OCI-LY3 (cell line): ENCODE results near the gene TCF3.

Experiments used
- CTCF ChIP-seq: fragments of 200-600, 300-600 bp; sonication (generic); IDR thresholded peaks from 2 replicates; pipeline ENCODE4 v1.5.1; 2014; ENCODE audit warnings: antibody characterized with exemption, low read length, low read depth
- EZH2phosphoT487 ChIP-seq: fragments of 200-600 bp; shearing (Covaris generic); IDR thresholded peaks from 2 replicates; pipeline ENCODE4 v1.6.1; 2018; ENCODE audit warnings: antibody characterized with exemption, mixed run types, low read depth

GRCh38 chr19:1577090-1577928 lies 75.1 kb downstream of the TCF3 start:
- no peak for TF ChIP-seq CTCF
- no peak for TF ChIP-seq EZH2phosphoT487
